GM19463 (cell line): ENCODE results near the gene TMPRSS11E.
"Not testable (repeated sequence)": the region's sequence is repeated elsewhere in the genome, so short reads cannot be mapped to it uniquely, and the experiment has no call there.

Experiments
- ATAC-seq: cut with Tn5 transposase; IDR thresholded peaks from one replicate; pipeline ENCODE4 v1.9.1; 2021; ENCODE audit warnings: mild to moderate bottlenecking, moderate library complexity; ENCODE audit not compliant: unreplicated experiment

Gene TMPRSS11E

GRCh38 chr4:68447201-68447600 lies at the start of gene TMPRSS11E:
TSS of gene TMPRSS11E (plus strand) at chr4:68447463. CDS start at chr4:68447513, 50 bp downstream.
- ATAC-seq, result no peak

- ATAC-seq, result no peak
These were observed 48.0 kb upstream of the TMPRSS11E start for GRCh38 chr4:68399306-68399705.

- ATAC-seq, result no peak
These were observed 46.0 kb upstream of the TMPRSS11E start for GRCh38 chr4:68401231-68401630.

- no peak for ATAC-seq
These were observed 43.1 kb upstream of the TMPRSS11E start for GRCh38 chr4:68404153-68404552.

DNA sequence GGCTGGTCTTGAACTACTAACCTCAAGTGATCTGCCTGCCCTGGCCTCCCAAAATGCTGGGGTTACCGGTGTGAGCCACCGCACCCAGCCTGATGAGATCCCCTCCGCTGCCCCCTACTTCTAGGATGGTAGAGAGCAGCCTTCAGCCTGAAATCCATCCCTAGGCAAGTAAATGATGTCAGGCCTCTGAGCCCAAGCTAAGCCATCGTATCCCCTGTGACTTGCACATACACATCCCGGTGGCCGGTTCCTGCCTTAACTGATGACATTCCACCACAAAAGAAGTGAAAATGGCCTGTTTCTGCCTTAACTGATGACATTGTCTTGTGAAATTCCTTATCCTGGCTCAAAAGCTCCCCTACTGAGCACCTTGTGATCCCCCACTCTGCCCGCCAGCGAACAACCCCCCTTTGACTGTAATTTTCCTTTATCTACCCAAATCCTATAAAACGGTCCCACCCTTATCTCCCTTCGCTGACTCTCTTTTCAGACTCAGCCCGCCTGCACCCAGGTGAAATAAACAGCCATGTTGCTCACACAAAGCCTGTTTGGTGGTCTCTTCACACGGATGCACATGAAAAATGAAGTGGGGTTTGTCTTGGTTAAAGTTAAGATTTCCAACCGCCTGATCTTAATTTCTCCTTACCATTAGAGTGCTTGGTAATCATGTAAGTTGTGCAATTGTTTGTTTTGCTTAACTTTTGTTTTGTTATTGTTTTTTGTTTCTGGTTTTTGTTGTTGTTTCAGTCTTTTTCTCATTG lies 41.4 kb upstream of the TMPRSS11E start:
- not testable (repeated sequence) for ATAC-seq

DNA sequence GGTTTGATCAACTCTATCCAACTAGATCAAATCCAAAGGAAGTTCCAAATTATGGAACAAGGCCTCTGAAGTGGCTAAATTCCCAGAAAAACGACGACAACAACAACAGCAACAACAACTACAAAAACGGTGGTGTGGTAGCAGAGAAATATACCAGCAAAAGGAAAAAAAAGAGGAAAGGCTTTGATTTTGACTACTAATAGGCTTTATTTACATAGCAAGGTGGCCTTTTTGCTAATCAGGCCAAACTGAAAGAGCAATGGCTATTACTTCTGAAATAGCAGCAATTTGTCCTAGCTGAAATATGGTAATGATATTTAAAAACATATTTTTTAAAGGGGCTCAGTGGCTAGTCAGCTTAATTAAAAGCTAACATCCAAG lies 40.8 kb upstream of the TMPRSS11E start:
- ATAC-seq, result no peak

DNA sequence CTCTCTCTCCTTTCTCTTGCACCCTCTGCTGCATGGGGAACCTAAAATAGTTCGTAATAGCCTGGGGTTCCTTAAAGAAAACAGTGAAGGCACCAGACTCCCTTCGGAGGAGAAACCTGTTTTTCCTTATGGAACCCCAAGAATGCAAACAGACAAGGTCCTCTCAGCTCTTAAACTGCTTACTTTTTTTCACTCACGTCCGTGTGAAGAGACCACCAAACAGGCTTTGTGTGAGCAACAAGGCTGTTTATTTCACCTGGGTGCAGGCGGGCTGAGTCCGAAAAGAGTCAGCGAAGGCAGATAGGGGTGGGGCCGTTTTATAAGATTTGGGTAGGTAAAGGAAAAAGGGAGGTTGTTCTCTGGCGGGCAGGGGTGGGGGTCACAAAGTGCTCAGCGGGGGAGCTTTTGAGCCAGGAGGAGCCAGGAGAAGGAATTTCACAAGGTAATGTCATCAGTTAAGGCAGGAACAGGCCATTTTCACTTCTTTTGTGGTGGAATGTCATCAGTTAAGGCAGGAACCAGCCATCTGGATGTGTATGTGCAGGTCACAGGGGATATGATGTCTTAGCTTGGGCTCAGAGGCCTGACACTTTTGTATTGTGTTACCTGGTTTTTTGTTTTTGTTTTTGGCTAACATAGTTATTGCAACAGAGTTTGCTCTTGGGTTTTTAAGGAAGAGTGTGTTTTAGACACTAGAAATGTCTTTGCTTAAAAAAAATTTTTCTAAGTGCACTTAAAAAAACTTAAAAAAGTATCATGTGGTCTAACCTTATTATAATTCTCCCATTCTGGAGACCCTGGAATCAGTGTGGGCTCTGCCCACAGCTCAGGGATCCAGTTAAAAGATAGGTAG lies 40.0 kb upstream of the TMPRSS11E start:
- not testable (repeated sequence) for ATAC-seq

DNA sequence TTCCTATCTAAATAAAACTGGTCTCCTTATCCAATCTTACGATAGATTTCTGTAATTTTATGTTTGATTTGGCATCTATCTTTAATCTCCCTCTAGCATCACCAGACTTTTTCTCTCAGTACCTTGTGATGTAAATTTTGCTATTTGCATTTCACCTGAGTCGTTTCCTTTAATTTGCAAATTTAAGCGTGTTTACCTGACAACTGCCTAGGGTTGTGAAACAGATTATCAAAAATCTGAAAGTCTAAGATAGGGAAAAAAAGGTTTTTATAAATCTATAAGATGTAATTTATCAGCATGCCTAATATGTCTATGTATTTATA lies 39.4 kb upstream of the TMPRSS11E start:
- no peak for ATAC-seq

GRCh38 chr4:68410149-68410548 lies 37.1 kb upstream of the TMPRSS11E start:
- ATAC-seq, result no peak

DNA sequence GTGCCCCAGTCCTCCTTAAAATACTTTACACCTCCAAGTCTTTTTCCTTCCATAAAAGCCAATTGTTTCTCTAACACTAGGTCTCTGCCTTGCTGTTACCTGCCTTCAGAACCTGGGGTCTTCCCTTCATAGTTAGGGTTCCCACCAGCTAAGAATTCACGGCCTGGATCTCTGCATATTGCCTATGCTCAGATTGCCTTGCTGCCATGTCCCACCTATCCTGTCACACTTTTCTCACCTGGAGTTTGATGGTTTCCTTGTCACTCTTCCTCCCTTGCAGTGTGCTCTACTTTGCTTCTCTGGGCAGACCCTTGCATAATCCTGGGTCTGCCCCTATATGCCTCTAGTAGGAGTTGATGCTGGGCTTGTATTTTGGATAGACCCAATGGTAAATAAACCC lies 36.6 kb upstream of the TMPRSS11E start:
- ATAC-seq, result no peak

DNA sequence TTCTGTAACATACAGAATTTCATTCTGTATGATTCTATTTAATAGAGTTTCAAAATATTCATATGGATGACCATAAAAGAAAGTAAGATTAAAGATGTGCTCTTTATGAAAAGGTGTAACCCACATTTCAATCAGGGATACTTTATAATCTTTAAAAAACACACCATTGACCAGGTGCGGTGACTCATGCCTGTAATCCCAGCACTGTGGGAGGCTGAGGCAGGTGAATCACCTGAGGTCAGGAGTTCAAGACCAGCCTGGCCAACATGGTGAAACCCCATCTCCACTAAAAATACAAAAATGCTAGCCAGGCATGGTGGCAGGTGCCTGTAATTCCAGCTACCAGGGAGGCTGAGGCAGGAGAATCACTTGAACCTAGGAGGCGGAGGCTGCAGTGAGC lies 35.2 kb upstream of the TMPRSS11E start:
- ATAC-seq, result not testable (repeated sequence)

- no peak for ATAC-seq
These were observed 30.7 kb upstream of the TMPRSS11E start for GRCh38 chr4:68416591-68416990.

DNA sequence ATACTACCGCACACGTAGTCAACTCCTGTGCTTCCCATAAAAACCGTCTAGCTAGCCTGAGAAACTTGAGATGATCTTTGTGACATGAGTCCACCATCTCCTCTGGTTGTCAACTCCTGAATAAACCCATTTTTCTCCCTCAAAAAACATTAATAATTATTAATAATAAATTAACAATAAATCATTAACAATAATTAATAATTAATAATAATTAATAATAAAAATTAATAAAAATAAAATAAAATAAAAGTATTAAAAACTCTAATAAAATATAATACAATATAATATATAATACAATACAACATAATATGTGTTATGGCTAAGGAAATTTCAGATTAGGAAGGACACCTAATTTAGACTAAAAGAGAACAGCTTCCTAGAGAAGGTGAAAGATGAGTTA lies 20.7 kb upstream of the TMPRSS11E start:
- no peak for ATAC-seq

- ATAC-seq, result no peak
These were observed 16.9 kb upstream of the TMPRSS11E start for GRCh38 chr4:68430337-68430736.

DNA sequence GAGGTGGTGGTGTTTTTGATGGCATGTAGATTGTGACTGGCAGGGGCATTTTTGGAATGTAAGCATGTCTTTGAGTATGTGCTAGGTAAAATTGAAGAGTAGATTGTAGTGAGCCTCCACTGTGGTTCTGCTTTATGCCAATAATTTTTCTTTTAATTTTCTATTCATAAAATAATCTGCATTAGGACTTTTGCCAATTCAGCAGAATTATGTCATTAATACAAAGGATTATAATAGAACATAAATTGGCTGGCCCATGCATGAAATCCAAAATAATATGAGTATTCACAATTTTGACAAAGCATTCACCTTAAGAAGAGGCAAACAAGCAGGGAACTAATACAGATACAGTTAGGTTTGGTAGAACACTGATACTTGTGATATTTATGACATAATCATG lies 14.9 kb upstream of the TMPRSS11E start:
- no peak for ATAC-seq

DNA sequence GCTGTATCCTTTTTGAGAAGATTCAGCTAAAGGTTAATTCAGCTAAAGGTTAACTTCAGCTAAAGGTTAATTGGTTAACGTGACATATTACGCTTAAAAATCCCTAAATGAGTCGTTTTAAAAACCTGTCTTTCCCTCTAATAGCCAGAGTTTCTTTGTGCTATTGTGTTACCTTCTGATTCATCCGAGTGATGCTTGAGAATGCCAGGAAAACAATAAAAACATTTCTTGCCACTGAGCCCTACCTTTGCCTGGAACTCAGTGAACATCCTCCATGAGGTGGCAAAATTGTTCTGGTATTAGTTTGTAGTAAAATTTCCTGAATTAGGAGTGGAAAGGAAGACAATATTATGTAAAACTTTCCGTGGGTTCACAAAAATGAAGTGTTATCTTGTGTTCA lies 13.7 kb upstream of the TMPRSS11E start:
- no peak for ATAC-seq

DNA sequence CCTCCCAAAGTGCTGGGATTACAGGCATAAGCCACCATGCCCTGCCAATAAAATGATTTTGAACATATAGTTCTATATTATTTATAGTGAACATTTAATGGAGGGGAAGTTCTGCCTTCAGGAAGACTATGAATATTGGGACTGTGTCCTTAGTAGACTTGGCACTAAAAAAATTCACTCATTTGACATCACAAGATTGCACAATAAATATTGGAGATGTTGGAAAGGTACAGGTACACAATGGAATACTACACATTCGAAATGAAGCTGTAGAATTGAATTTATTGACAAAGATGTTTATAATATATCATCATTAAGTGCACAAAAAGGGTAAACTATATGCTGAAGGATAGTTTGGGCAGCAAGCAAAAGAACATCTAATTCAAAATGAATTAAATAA lies 13.0 kb upstream of the TMPRSS11E start:
- no peak for ATAC-seq

DNA sequence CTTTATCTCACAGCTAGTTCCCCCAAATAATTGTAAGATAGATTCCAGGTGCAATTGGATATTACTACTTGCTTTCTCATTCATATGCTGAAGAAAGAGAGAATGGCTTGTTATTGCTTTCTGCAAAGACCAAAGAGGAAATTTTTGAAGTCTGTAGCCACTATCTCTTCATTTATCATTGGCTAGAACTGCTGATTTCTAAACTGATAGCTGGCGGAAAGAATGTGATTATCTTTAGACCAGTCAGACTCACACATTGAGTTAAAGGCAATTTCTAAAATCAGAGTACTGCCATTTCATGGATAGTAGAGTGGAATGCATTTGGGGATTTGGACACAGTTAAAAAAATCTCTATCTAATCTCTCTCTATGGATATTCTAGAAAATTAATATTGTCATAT lies 12.4 kb upstream of the TMPRSS11E start:
- ATAC-seq, result no peak

GRCh38 chr4:68445111-68445510 lies 2.2 kb upstream of the TMPRSS11E start:
- no peak for ATAC-seq

DNA sequence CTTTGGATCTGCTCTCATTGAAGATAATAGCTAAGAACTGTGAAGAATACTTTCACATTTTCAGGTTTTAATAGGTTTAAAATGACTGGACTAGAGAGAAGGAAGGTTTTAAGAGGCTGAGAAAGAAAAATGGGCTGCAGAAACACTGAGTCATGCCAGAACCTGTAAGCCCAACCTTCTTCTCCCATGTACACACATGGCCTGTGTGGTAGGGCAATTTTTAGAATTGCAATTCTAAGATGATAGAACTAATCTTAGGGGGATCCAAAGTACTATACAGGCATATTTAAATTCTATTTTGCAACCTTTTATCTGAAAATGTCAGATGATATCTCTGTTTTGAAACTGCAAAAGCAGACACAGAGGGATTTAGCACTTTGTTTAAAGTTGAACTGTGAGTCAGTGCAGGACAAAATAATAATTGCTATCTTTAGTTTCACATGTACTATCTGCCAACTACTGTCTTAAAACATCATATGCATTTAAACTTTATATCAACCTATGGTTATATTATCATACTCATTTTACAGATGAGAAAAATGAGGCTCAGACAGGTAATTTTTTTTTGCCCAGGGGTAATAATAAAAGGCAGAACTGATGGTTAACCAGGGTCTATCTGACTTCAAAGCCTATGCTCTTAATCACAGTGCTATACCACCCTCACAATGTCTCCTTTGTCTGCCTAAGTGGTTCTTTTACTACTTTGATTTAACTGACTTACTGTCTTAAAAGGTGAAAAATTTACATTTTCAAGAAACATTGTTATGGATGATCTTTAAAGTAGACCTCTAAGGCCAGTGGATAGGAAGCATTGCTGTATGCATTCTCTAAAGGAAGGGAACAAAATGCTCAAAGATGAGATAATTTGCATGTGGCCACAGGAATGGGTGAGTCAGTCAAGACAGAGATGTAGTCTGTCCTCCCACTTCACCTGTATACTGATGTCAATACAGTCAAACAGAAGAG lies 4.3 kb downstream of the TMPRSS11E start:
- peak; percentile 77 for ATAC-seq

GRCh38 chr4:68460085-68460484 lies 12.8 kb downstream of the TMPRSS11E start:
- ATAC-seq, result no peak
